Loucy (cell line): ENCODE results near the gene RASGEF1B.

Source experiments
- CTCF ChIP-seq: fragments of 200-600 bp; sonication (generic); conservative IDR thresholded peaks from 2 replicates; pipeline ENCODE4 v1.5.1; 2014; ENCODE audit warnings: mild to moderate bottlenecking, antibody characterized with exemption, low read length
- EZH2phosphoT487 ChIP-seq: fragments of 200-600 bp; IDR thresholded peaks from 2 replicates; pipeline ENCODE4 v1.6.1; 2018; ENCODE audit warnings: antibody characterized with exemption, mild to moderate bottlenecking, moderate library complexity, borderline replicate concordance

- TF ChIP-seq CTCF (no peak), EZH2phosphoT487 (no peak)
Observed at GRCh38 chr4:81519856-81520255, 48.1 kb upstream of the RASGEF1B start.
